IPS DF 6.9 (cell line): Measurements from ENCODE around the gene LRRC7.
"Not testable (repeated sequence)": the region's sequence is repeated elsewhere in the genome, so short reads cannot be mapped to it uniquely, and the experiment has no call there.

Experiments
- DNase-seq: peaks from one replicate; pipeline ENCODE4 v3.0.0-alpha.2; 2013; ENCODE audit warnings: low read depth, low spot score
- H3K27ac ChIP-seq: one replicate; pipeline ENCODE4 v1.5.1; 2013; ENCODE audit warnings: low read length, control low read depth
- H3K27me3 ChIP-seq: 2 replicates; pipeline ENCODE4 v1.6.1; 2013; ENCODE audit warnings: mild to moderate bottlenecking, low read length; ENCODE audit not compliant: control insufficient read depth, insufficient read depth
- H3K36me3 ChIP-seq: 2 replicates; pipeline ENCODE4 v1.6.1; 2013; ENCODE audit warnings: low read length; ENCODE audit not compliant: control insufficient read depth, insufficient read depth
- H3K4me1 ChIP-seq: 2 replicates; pipeline ENCODE4 v1.6.1; 2013; ENCODE audit warnings: low read length; ENCODE audit not compliant: control insufficient read depth, insufficient read depth
- H3K4me3 ChIP-seq: 2 replicates; pipeline ENCODE4 v1.5.1; 2013; ENCODE audit warnings: mild to moderate bottlenecking, low read length
- H3K9me3 ChIP-seq: 2 replicates; pipeline ENCODE4 v1.6.1; 2013; ENCODE audit warnings: low read length, inconsistent platforms; ENCODE audit not compliant: control insufficient read depth, insufficient read depth
- WGBS: extraction: QIAGEN DNeasy Blood & Tissue Kit; methylation state at CpG from one replicate; pipeline ENCODE4 v1.1.7; 2013; ENCODE audit warnings: mixed read lengths, missing lambda C conversion rate; ENCODE audit not compliant: insufficient read length, insufficient coverage; 5-methylcytosine and 5-hydroxymethylcytosine counted together

LRRC7 gene

DNA sequence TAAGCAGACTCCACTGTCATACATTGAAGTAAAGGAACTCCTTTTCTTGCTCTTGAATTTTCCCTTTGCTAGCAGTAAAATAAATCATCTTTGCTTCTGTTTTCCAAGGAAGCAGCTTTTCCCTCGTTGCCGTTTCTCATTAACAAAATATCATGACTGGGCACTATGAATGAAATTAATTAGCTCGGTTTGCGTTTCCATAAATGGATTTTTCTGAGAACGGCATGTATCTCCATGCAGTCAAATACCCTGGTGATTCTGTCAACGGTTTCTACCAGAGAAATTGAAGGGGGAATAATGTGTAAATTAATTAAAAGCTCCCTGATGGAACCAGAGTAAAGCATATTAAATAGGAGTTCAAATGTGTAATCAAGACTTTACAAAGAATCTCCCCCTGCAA lies 372.5 kb downstream of the LRRC7 start:
- no peak for DNase-seq
- whole genome bisulfite sequencing, result no CpG with 5 or more reads among the region's 6 CpGs
- H3K4me1 ChIP-seq, result no peaks in the 10 kb centered on the region

DNA sequence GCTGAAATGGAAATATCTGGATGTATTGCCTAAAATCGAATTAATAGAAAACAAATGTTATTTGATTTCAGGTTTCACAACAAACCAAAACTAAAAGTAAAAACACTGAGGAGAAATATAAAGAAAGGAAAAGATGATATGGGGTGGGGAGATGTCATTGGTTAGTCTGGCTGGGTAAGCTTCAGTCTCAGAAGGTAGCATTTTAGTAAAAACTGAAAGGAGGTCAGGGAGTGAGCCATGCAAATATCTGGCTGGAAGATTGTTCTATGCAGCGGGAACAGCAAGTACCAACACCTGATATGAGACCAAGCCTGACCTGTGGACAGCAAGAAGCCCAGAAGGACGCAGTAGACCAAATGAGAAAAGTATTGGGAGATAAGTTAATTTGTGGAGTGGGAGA lies 373.1 kb downstream of the LRRC7 start:
- WGBS, result no CpG with 5 or more reads among the region's 3 CpGs
- DNase-seq, result no peak
- Histone ChIP-seq H3K27ac (no peak overlapping the region), H3K36me3 (no peaks in the 10 kb centered on the region), H3K4me3 (no peak overlapping the region), H3K4me1 (no peaks in the 10 kb centered on the region), H3K27me3 (no peaks in the 10 kb centered on the region), H3K9me3 (no peaks in the 10 kb centered on the region)

More for the DNA sequence above, 372.5 kb downstream of the LRRC7 start:
- Histone ChIP-seq H3K27me3 (no peaks in the 10 kb centered on the region), H3K9me3 (no peaks in the 10 kb centered on the region), H3K36me3 (no peaks in the 10 kb centered on the region), H3K27ac (no peak overlapping the region), H3K4me3 (no peak overlapping the region)

DNA sequence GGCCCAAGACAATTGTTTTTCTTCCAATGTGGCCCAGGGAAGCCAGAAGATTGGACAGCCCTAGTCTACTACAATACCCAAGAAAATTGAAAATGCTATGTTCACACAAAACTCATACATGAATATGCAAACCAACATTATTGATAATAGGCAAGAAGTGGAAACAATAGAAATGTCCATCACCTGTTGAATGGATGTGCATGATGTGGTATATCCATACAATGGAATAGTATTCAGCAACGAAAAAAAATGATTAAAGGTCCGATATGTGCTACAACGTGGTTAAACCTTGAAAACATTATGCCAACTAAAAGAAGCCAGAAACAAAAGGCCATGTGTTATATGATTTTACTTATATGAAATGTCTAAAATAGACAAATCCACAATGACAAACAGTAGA lies 375.3 kb downstream of the LRRC7 start:
- Histone ChIP-seq H3K27me3 (no peaks in the 10 kb centered on the region), H3K9me3 (no peaks in the 10 kb centered on the region), H3K4me1 (no peaks in the 10 kb centered on the region), H3K27ac (no peak overlapping the region), H3K36me3 (no peaks in the 10 kb centered on the region), H3K4me3 (no peak overlapping the region)
- no CpG with 5 or more reads among the region's 3 CpGs for WGBS
- no peak for DNase-seq

DNA sequence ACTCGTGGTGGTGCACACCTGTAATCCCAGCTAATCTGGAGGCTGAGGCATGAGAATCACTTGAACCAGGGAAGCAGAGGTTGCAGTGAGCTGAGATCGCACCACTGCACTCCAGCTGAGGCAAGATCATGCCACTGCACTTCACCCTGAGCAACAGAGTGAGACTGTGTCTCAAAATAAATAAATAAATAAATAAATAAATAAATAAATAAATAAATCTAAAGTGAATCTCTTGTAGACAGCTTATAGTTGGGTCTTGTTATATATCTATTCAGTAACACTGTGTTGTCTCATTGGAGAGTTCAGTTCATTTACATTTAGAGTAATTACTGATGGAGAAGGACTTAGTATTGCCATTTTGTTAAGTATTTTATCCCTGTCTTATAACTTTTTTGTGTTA lies 379.2 kb downstream of the LRRC7 start:
- DNase-seq, result no peak
- Histone ChIP-seq H3K4me3 (no peak overlapping the region), H3K9me3 (no peaks in the 10 kb centered on the region), H3K36me3 (no peaks in the 10 kb centered on the region), H3K4me1 (no peaks in the 10 kb centered on the region), H3K27me3 (no peaks in the 10 kb centered on the region), H3K27ac (no peak overlapping the region)
- whole genome bisulfite sequencing, result no CpG with 5 or more reads among the region's 2 CpGs

DNA sequence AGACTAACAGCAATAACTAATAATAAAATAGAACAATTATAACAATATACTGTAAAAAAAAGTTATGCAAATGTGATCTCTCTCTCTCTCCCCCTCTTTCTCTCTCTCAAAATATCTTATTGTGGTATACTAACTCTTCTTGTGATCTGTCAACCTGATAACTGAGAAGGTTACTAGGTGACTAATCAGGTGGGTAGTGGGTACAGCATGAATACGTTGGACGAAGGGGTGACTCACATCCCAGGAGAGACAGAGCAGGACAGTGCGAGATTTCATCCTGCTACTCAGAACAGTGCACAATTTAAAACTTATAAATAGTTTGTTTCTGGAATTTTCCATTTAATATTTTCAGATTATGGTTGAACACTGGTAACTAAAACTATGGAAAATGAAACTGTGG lies 380.1 kb downstream of the LRRC7 start:
- no peak for DNase-seq
- H3K4me3 ChIP-seq, result no peak overlapping the region
- WGBS, result no CpG with 5 or more reads among the region's 3 CpGs
- H3K27ac ChIP-seq, result no peak overlapping the region
- H3K27me3 ChIP-seq, result no peaks in the 10 kb centered on the region
- no peaks in the 10 kb centered on the region for H3K36me3 ChIP-seq
- H3K9me3 ChIP-seq, result no peaks in the 10 kb centered on the region
- H3K4me1 ChIP-seq, result no peaks in the 10 kb centered on the region

DNA sequence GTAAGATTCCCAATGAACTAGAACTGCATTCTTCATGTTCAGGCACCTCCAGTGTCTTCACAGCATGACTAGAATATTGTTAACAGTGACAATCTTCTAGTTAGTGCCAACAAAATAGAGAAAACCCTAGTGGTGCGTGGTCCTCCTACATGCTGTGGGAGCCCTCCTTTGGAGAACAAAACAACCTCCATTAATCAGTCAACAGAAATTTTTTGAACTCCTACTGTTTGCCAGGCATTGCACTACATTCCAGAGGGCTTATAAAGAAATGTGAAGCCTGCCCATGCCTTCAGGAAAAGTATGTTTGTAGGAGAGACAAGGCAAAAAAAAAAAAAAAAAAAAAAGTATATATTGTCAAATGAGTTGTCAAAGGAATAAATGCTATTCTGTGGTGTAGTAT lies 385.0 kb downstream of the LRRC7 start:
- H3K9me3 ChIP-seq, result no peaks in the 10 kb centered on the region

DNA sequence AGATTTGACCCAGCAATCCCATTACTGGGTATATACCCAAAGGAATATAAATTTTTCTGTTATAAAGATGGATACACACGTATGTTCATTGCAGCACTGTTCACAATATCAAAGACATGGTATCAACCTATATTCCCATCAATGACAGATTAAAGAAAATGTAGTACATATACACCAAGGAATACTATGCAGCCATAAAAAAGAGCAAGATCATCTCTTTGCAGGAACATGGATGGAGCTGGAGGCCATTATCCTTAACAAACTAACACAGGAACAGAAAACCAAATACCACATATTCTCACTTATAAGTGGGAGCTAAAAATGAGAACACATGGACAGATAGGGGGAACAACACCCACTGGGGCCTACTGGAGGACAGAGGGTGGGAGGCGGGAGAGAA lies 394.7 kb downstream of the LRRC7 start:
- H3K9me3 ChIP-seq, H3K27me3 ChIP-seq, H3K36me3 ChIP-seq, H3K4me3 ChIP-seq, H3K4me1 ChIP-seq, H3K27ac ChIP-seq, DNase-seq: not testable (repeated sequence)
- no CpG with 5 or more reads among the region's 2 CpGs for WGBS

More for the DNA sequence above, 385.0 kb downstream of the LRRC7 start:
- no peaks in the 10 kb centered on the region for H3K36me3 ChIP-seq
- no peak overlapping the region for H3K4me3 ChIP-seq
- H3K27ac ChIP-seq, result no peak overlapping the region
- no CpG with 5 or more reads among the region's 1 CpG for WGBS
- no peaks in the 10 kb centered on the region for H3K4me1 ChIP-seq
- H3K27me3 ChIP-seq, result no peaks in the 10 kb centered on the region
- no peak for DNase-seq

DNA sequence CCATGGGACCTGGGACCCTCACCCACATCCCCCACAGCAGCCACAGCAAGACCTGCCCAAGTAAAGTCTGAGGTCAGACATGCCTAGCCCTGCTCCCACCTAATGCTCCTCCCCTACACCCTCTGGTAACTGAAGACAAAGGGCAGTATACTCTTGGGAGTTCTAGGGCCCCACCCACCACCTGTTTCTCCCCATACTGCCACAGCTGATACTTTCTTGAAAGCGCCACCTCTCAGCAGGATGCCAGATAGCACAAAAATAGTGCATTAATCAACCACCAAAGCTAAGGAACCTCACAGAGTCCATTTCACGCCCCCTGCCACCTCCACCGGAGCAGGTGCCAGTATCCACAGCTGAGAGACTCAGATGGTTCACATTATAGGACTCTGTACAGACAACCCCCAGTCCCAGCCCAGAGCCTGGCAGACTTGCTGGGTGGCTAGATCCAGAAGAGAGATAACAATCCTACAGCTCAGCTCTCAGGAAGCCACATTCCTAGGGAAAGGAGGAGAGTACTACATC lies 399.6 kb downstream of the LRRC7 start:
- no peak for DNase-seq

DNA sequence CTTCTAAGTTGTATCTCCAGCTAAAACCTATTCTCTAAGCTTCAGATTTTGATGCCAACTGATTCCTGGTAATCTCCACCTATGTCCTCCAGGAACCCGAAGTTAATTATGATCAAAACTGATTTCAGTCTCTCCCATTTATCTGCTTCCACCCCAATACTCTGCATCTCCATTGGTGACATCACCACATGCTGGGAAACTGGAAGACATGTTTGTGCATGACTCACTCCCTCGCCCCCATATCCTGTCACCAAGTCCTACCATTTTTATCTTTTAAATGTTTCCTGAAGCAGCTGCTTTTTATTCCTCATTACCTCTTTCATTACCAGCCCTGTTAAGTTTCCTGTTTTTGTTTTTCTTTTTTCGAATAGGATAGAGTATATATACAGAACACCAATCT lies 409.2 kb downstream of the LRRC7 start:
- Histone ChIP-seq H3K9me3 (no peaks in the 10 kb centered on the region), H3K4me3 (no peak overlapping the region), H3K36me3 (no peaks in the 10 kb centered on the region), H3K27ac (no peak overlapping the region), H3K27me3 (no peaks in the 10 kb centered on the region), H3K4me1 (no peaks in the 10 kb centered on the region)
- no CpG with 5 or more reads among the region's 3 CpGs for WGBS
- no peak for DNase-seq

More for the DNA sequence above, 399.6 kb downstream of the LRRC7 start:
- Histone ChIP-seq H3K9me3 (no peaks in the 10 kb centered on the region), H3K4me1 (no peaks in the 10 kb centered on the region), H3K27me3 (no peaks in the 10 kb centered on the region), H3K4me3 (no peak overlapping the region), H3K36me3 (no peaks in the 10 kb centered on the region), H3K27ac (no peak overlapping the region)
- WGBS, result no CpG with 5 or more reads among the region's 3 CpGs

DNA sequence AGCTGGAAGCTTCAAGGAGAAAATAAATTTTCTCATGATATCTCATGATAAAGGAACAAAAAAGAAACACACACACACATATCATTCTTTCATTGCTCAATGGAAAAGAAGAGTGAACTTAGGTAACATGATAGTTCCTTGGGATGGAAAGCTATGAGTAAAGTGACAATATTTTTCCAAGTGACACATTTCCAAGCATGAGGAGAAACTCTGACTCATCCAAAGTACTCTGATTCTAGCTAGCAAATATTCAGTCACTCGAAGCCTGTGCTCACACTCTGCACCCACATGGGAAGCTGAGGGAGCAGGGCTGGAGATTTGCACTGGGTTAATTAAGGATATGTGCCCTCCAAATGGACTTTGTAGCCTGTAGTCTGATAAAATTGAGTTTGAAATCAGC lies 415.3 kb downstream of the LRRC7 start:
- H3K36me3 ChIP-seq, result no peaks in the 10 kb centered on the region
- H3K4me3 ChIP-seq, result no peak overlapping the region
- no peak overlapping the region for H3K27ac ChIP-seq
- H3K27me3 ChIP-seq, result no peaks in the 10 kb centered on the region
- no peak for DNase-seq
- WGBS, result no CpG with 5 or more reads among the region's 1 CpG
- H3K9me3 ChIP-seq, result no peaks in the 10 kb centered on the region
- H3K4me1 ChIP-seq, result no peaks in the 10 kb centered on the region

DNA sequence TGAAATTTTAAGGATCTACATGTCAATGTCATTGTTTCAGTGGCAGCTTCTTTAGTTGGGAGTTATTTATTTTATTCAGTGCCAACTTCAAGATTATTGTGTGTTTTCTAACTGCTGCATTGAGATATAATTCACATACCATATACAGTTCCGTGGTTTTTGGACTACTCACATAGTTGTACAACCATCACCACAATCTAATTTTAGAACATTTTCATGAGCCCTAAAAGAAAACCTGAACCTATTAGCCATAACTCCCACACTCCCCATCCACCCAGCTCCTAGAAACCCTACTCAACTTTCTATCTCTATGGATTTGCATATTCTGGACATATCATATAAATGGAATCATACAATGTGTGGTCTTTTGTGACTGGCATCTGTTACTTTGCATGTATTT lies 417.7 kb downstream of the LRRC7 start:
- no peak overlapping the region for H3K4me3 ChIP-seq
- no peaks in the 10 kb centered on the region for H3K4me1 ChIP-seq
- no CpG with 5 or more reads among the region's 1 CpG for WGBS
- H3K27me3 ChIP-seq, result no peaks in the 10 kb centered on the region
- no peaks in the 10 kb centered on the region for H3K36me3 ChIP-seq
- no peaks in the 10 kb centered on the region for H3K9me3 ChIP-seq
- DNase-seq, result no peak
- no peak overlapping the region for H3K27ac ChIP-seq
